Smooth muscle cell (in vitro differentiated cells): ENCODE measurements around the gene CFAP20. TPM values are rescaled to one million over a fixed set of nuclear protein-coding genes. Genes with fewer than 3 reads are reported as not detected.
"Not testable (repeated sequence)": the region's sequence is repeated elsewhere in the genome, so short reads cannot be mapped to it uniquely, and the experiment has no call there.

Experiments used
- DNase-seq: peaks from one replicate; lab custom pipeline; 2025; ENCODE audit not compliant: unreplicated experiment; lab: John Stamatoyannopoulos, UW
- H2AFZ ChIP-seq: fragments of 200-600 bp; sonication (generic); 2 replicates; pipeline ENCODE4 v1.6.0; 2016; ENCODE audit warnings: antibody characterized with exemption, low read depth, mild to moderate bottlenecking
- H3F3A ChIP-seq: fragments of 200-600 bp; sonication (generic); 2 replicates; pipeline ENCODE4 v1.6.0; 2017; ENCODE audit warnings: antibody characterized with exemption, low read depth
- H3K27ac ChIP-seq: fragments of 200-600 bp; sonication (generic); 2 replicates; pipeline ENCODE4 v1.5.1; 2016; ENCODE audit warnings: low read depth, mild to moderate bottlenecking
- H3K27me3 ChIP-seq: fragments of 200-600 bp; sonication (generic); 2 replicates; pipeline ENCODE4 v1.6.1; 2016; ENCODE audit warnings: low read depth, mild to moderate bottlenecking
- H3K36me3 ChIP-seq: fragments of 200-600 bp; sonication (generic); 2 replicates; pipeline ENCODE4 v1.5.1; 2016; ENCODE audit warnings: low read depth
- H3K4me1 ChIP-seq: fragments of 200-600 bp; sonication (generic); 2 replicates; pipeline ENCODE4 v1.5.1; 2016; ENCODE audit warnings: low read depth
- H3K4me2 ChIP-seq: fragments of 200-600 bp; sonication (generic); 2 replicates; pipeline ENCODE4 v1.6.0; 2016; ENCODE audit warnings: mild to moderate bottlenecking
- H3K4me3 ChIP-seq: fragments of 200-600 bp; sonication (generic); 2 replicates; pipeline ENCODE4 v1.5.1; 2016; ENCODE audit warnings: mild to moderate bottlenecking
- H3K79me2 ChIP-seq: fragments of 200-600 bp; sonication (generic); 2 replicates; pipeline ENCODE4 v1.6.0; 2016; ENCODE audit warnings: low read depth, mild to moderate bottlenecking
- H3K9ac ChIP-seq: fragments of 200-600 bp; sonication (generic); 2 replicates; pipeline ENCODE4 v1.6.0; 2016; ENCODE audit warnings: low read depth
- H3K9me3 ChIP-seq: fragments of 200-600 bp; sonication (generic); replicated peaks from 2 replicates; pipeline ENCODE4 v1.5.1; 2016; ENCODE audit warnings: low read depth
- H4K20me1 ChIP-seq: fragments of 200-600 bp; sonication (generic); 2 replicates; pipeline ENCODE4 v1.6.0; 2016; ENCODE audit warnings: low read depth
- WGBS: methylation state at CpG from one replicate; pipeline ENCODE4 v1.1.7; 2016; ENCODE audit warnings: low lambda C conversion rate; 5-methylcytosine and 5-hydroxymethylcytosine counted together
- polyA plus RNA-seq: library from polyadenylated mRNA; unstranded; fragments of >200 nt; fragmentation: Nextera tagmentation; extraction: Ambion mirVana; gene quantifications from 2 replicates; pipeline ENCODE4 v1.2.1, GENCODE V29; 2016
- total RNA-seq: library from RNA; depleted of rRNA; stranded (reverse); fragments of >200 nt; gene quantifications from 2 replicates; pipeline ENCODE4 v1.2.3, GENCODE V29; 2014
- TF ChIP-seq, protein P1 (sequence below): fragments of 200-600 bp; sonication (generic); IDR thresholded peaks from 2 replicates; pipeline ENCODE4 v1.5.1; 2017; ENCODE audit warnings: borderline replicate concordance, mild to moderate bottlenecking, antibody characterized with exemption; ENCODE audit not compliant: insufficient read depth, poor library complexity, severe bottlenecking

CFAP20 gene
- total and polyA plus RNA-seq, 2 experiments from 2014 or later = 55.1 to 96.1 TPM

DNA sequence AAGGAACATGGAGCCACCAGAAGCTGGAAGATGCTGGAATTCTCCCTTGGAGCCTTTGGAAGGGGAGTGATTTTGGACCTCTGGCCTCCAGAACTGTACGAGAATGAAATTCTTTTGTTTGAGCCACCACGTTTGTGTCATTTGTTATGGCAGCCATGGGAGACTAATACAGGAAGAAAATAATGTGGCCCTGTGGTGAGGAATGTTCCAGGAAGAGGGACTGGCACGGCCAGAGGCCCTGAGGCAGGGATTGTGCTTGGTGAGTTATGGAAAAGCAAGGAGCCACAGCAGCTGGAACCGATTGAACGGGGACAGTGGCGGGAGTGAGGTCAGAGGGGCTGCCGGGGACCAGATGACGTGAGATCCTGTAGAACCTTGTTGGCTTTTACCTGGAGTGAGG is 51.4 kb downstream of the CFAP20 start:
- no peak for DNase-seq
- Histone ChIP-seq H3K4me2 (no peak overlapping the region), H3K27ac (no peak overlapping the region), H4K20me1 (no peaks in the 10 kb centered on the region), H3K4me1 (no peaks in the 10 kb centered on the region), H2AFZ (no peak overlapping the region), H3K4me3 (no peak overlapping the region), H3K27me3 (no peaks in the 10 kb centered on the region), H3F3A (no peaks in the 10 kb centered on the region), H3K9ac (no peak overlapping the region), H3K9me3 (no peaks in the 10 kb centered on the region), H3K36me3 (no peaks in the 10 kb centered on the region), H3K79me2 (no peaks in the 10 kb centered on the region)
- TF ChIP-seq, protein P1, sequence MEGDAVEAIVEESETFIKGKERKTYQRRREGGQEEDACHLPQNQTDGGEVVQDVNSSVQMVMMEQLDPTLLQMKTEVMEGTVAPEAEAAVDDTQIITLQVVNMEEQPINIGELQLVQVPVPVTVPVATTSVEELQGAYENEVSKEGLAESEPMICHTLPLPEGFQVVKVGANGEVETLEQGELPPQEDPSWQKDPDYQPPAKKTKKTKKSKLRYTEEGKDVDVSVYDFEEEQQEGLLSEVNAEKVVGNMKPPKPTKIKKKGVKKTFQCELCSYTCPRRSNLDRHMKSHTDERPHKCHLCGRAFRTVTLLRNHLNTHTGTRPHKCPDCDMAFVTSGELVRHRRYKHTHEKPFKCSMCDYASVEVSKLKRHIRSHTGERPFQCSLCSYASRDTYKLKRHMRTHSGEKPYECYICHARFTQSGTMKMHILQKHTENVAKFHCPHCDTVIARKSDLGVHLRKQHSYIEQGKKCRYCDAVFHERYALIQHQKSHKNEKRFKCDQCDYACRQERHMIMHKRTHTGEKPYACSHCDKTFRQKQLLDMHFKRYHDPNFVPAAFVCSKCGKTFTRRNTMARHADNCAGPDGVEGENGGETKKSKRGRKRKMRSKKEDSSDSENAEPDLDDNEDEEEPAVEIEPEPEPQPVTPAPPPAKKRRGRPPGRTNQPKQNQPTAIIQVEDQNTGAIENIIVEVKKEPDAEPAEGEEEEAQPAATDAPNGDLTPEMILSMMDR = no peak
- 85% methylated on average over 8 of the region's 8 CpGs for WGBS

DNA sequence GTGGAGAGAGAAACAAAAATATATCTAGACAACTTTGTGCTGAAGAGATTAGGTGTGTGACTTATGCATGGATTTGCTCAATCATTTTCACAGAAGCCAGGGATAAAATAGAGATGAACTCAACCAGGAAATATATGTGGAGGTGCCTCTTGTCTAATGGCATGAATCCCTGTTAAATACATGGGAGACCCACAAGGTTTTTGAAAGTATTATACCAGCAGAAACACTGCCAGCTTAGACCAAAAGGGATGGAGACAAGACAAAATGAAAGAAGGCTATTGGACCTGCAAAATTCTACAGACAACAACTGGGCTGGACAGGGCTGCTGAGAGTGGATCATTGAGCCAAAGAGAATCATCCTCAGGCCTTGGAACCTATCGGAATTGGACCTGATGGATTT is 52.7 kb downstream of the CFAP20 start:
- TF ChIP-seq, protein P1 = no peak
- H3K4me3 ChIP-seq = no peak overlapping the region

DNA sequence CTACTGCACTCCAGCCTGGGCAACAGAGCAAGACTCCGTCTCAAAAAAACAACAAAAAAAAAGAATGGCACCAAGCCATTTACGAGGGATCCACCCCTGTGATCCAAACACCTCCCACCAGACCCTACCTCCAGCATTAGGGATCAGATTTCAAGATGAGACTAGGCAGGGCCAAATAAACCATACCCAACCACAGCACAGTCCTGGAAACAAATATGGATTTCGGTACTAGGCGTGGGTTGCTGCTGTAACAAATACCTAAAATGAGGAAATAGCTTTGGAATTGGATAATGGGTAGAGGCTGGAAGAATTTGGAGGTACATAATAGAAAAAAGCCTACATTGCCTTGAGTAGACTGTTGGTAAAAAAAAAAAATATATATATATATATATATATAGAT is 54.5 kb downstream of the CFAP20 start:
- Histone ChIP-seq H3F3A (no peaks in the 10 kb centered on the region), H2AFZ (no peak overlapping the region), H4K20me1 (no peaks in the 10 kb centered on the region), H3K9me3 (no peaks in the 10 kb centered on the region), H3K4me1 (no peaks in the 10 kb centered on the region), H3K79me2 (no peaks in the 10 kb centered on the region), H3K9ac (no peak overlapping the region), H3K27me3 (no peaks in the 10 kb centered on the region), H3K36me3 (no peaks in the 10 kb centered on the region), H3K4me2 (no peak overlapping the region), H3K4me3 (no peak overlapping the region), H3K27ac (no peak overlapping the region)
- TF ChIP-seq, protein P1 = no peak
- no peak for DNase-seq
- 82% methylated on average over 4 of the region's 4 CpGs for WGBS

More for the DNA sequence above, 52.7 kb downstream of the CFAP20 start:
- DNase-seq = no peak
- Histone ChIP-seq H3K27me3 (no peaks in the 10 kb centered on the region), H3F3A (no peaks in the 10 kb centered on the region), H3K27ac (no peak overlapping the region), H3K36me3 (no peaks in the 10 kb centered on the region), H3K9ac (no peak overlapping the region), H2AFZ (no peak overlapping the region), H3K4me1 (no peaks in the 10 kb centered on the region), H4K20me1 (no peaks in the 10 kb centered on the region), H3K4me2 (no peak overlapping the region), H3K79me2 (no peaks in the 10 kb centered on the region), H3K9me3 (no peaks in the 10 kb centered on the region)
- WGBS = 100% methylated on average over 1 of the region's 1 CpG

DNA sequence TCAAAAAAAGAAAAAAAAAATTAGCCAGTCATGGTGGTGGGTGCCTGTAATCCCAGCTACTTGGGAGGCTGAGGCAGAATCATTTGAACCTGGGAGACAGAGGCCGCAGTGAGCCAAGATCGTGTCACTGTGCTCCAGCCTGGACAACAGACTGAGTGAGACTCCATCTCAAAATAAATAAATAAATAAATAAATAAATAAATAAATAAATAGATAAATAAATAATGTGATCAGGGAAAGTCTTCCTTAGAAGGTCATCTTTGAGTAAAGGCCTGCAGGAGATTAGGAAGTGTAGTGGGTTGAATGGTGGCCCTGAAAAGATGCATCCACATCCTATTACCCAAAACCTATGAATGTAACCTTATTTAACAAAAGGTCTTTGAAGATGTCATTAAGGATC is 56.1 kb downstream of the CFAP20 start:
- not testable (repeated sequence) for H3K9ac ChIP-seq, H3K27ac ChIP-seq, H3K4me2 ChIP-seq, H3F3A ChIP-seq, H3K27me3 ChIP-seq, H3K4me1 ChIP-seq, H3K9me3 ChIP-seq, H4K20me1 ChIP-seq, H3K79me2 ChIP-seq, H3K36me3 ChIP-seq, H3K4me3 ChIP-seq, DNase-seq, H2AFZ ChIP-seq
- WGBS = 98% methylated on average over 2 of the region's 2 CpGs

DNA sequence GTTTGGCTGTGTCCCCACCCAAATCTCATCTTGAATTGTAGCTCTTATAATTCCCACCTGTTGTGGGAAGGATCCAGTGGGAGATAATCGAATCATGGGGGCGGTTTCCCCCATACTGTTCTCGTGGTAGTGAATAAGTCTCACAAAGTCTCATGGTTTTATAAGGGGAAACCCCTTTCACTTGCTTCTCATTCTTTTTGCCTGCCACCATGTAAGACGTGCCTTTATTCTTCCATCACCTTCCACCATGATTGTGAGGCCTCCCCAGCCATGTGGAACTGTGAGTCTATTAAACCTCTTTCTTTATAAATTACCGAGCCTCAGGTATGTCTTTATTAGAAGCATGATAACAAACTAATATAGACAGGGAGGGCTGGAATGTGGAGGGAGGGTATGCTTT is 57.0 kb downstream of the CFAP20 start:
- not testable (repeated sequence) for H3K9ac ChIP-seq, H3K27ac ChIP-seq, H3K36me3 ChIP-seq, H3F3A ChIP-seq, H3K4me2 ChIP-seq, H3K27me3 ChIP-seq, H3K9me3 ChIP-seq, DNase-seq, H4K20me1 ChIP-seq, H3K4me3 ChIP-seq, H2AFZ ChIP-seq, H3K79me2 ChIP-seq, H3K4me1 ChIP-seq
- WGBS = 94% methylated on average over 5 of the region's 5 CpGs
